Fibroblast of pulmonary artery (primary cell): ENCODE measurements around the gene LPAR3.

Experiments
- DNase-seq: peaks from one replicate; pipeline ENCODE4 v3.0.0-alpha.2; 2010; ENCODE audit warnings: low read depth
- H3K4me3 ChIP-seq: replicated peaks from 2 replicates; pipeline ENCODE4 v1.5.1; 2011; ENCODE audit warnings: low read depth, mild to moderate bottlenecking, control low read depth, low read length, moderate library complexity
- CTCF ChIP-seq: IDR thresholded peaks from 2 replicates; pipeline ENCODE4 v1.5.1; 2011; ENCODE audit warnings: mild to moderate bottlenecking, control low read depth, low read length, inconsistent platforms; ENCODE audit errors: missing control alignments

Gene LPAR3

DNA sequence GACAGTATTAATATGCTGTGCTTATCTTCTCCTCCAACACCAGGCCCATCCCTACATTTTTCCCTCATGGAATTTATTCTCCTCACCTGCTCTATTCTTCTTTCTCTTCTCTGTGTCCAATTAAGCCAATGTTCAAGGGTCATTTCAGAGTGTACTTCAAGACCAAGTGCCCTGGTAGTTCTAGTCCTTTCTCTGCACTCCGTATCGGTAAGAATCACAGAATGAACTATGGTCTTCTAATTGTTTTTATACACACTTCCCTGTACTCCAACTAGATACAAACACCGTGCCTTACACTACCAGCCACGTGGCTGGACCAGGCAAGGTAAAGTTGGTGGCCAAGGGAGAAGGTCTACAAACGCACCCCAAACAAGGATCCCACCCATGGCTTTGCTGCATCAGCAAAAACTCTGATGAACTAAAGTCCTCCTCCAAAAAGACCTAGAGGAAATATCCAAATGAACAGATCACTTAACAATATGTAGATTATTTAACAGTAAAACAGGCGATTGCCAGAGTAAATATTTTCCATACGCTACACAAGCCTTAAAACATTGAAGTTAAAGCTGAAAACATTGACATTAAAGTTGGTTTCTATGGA lies 40.1 kb upstream of the LPAR3 start:
- no peak overlapping the region for H3K4me3 ChIP-seq
- no peak for DNase-seq
- TF ChIP-seq CTCF = no peak

- no peak overlapping the region for H3K4me3 ChIP-seq
- no peak for TF ChIP-seq CTCF
- no peak for DNase-seq
Observed at GRCh38 chr1:84930831-84931230, 37.8 kb upstream of the LPAR3 start.

DNA sequence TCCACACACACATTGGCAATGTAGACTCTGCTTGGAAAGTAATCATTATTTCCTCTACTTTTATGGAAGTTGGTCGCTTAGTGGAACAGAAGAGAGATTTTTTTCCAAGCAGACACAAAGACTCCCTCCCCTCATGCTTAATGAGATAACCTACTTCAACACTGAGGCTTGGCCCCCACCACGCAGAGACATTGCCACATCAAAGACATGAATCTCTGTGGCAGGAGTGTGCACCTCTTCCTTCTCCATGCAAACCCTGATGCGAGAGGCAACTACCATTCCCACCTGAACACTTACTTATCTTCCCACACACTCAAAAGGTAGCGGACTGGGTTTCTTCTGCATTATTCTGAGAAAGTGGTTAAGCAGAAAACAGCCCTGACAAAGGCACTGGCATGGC lies 37.3 kb upstream of the LPAR3 start:
- DNase-seq = no peak
- no peak overlapping the region for H3K4me3 ChIP-seq
- TF ChIP-seq CTCF = no peak

DNA sequence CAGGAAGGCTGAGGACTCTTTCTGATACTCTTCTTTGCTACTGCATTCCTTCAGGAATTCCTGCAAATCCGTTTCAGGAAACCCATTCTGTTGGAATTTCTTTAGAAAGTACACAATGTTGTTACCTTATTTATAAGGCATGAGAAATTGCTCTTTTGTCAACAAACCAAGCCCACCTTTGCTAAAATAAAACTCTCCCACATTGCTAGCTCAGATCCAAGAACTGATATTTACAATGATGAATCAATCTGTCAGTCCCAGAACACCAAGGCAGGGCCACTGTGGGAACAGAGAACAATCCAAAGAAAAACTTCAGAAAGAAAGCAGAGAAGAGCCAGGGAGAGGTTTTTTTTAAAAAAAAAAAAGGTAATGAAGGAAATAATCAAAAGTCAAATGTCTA lies 36.6 kb upstream of the LPAR3 start:
- no peak for DNase-seq
- no peak overlapping the region for H3K4me3 ChIP-seq
- TF ChIP-seq CTCF = no peak

GRCh38 chr1:84928979-84929378 lies 36.0 kb upstream of the LPAR3 start:
- no peak for TF ChIP-seq CTCF
- H3K4me3 ChIP-seq = no peak overlapping the region
- no peak for DNase-seq

DNA sequence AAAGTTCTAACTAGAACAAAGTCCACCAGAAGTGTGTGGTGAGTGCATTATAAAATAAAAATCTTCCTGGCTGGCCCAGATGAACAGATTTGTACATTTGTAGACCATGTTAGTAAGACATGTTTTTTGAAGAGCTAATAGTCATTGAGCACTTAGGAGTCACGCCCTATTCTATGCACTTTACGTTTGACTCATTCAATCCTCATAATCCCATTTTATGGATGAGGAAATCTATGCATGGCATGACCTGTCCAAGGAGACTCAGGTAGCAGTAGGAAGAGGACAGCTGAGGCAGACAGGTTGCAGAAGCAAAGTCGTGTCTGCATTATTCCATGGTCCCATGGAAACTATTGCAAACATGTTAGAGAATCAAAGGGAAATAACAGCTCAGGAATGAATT lies 30.3 kb upstream of the LPAR3 start:
- H3K4me3 ChIP-seq = no peak overlapping the region
- no peak for DNase-seq
- no peak for TF ChIP-seq CTCF

- no peak for TF ChIP-seq CTCF
- H3K4me3 ChIP-seq = no peak overlapping the region
- no peak for DNase-seq
Observed at GRCh38 chr1:84920159-84920558, 27.2 kb upstream of the LPAR3 start.
